ENCODE data around the gene EPHB1.
"Not testable (repeated sequence)": the region's sequence is repeated elsewhere in the genome, so short reads cannot be mapped to it uniquely, and the experiment has no call there.

The EPHB1 gene

GRCh38 chr3:135050536-135050935 is 255.5 kb downstream of the EPHB1 start:
- DNase-seq (ENCODE audit: low read depth) = no peak

- no peak for DNase-seq (ENCODE audit: low read depth)
These were observed 256.4 kb downstream of the EPHB1 start for GRCh38 chr3:135051409-135051973.

GRCh38 chr3:135055449-135055848 is 260.4 kb downstream of the EPHB1 start:
- no peak for DNase-seq (ENCODE audit: low read depth)

DNA sequence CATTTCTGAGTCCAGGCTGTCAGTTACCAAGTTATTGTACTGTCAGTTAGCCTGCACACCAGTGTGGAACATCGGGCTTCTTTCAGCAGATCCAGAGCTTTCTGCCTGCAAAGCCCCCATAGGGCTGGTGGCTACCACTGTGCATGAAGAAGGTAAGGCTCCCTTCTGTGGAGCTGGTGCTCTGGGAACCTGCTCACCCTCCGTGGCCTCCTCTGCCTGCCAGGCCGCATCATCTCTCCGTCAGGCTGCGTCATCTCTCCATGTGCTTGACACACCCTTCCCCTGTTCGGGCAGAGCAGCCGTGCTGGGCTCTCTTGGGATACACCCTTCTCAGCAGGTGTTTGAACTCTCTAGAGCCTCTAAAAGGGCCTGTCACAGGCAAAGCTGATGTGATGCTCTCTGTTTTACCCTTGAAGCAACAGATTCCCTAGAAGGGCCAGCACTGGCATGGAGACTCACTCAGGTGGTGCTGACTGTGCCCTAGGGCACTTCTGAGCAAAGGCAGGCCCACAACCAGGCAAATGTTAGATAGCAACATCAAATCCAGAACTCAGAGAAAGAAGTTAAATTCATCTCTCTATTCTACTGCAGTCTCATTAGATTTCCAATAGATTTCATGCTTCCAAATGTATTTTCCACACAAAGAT is 261.1 kb downstream of the EPHB1 start:
- DNase-seq (ENCODE audit: low read depth) = no peak

DNA sequence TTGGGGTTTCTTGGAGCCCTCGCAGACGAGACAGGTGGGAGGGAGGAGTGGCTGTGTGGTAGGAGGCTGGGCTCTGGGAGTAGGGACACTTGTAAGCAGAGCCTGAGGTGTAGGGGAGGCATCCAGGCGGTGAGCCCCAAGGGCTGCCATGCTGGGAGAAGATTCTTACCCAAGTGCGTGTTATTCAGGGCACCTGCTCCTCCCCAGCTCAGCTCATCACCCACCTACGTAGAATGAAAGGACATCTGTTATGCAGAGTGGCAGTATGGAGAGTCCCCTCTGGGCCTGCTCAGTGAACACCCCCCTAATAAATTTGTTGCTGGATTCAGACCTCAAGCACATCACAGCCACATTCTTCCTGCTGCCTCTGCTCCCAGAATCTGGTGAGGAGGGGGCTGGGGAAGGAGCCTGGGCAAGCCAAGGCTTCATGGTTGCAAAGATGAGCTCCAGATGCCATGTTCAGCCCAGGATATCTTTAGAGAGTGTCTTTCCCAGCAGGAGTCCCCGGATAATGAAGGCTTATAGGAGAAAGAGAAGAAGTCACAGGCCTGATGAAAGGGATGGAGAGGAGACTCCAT is 261.8 kb downstream of the EPHB1 start:
- DNase-seq (ENCODE audit: low read depth) = no peak

GRCh38 chr3:135057996-135058395 is 262.9 kb downstream of the EPHB1 start:
- no peak for DNase-seq (ENCODE audit: low read depth)

GRCh38 chr3:135059580-135059979 is 264.5 kb downstream of the EPHB1 start:
- DNase-seq (ENCODE audit: low read depth) = no peak

DNA sequence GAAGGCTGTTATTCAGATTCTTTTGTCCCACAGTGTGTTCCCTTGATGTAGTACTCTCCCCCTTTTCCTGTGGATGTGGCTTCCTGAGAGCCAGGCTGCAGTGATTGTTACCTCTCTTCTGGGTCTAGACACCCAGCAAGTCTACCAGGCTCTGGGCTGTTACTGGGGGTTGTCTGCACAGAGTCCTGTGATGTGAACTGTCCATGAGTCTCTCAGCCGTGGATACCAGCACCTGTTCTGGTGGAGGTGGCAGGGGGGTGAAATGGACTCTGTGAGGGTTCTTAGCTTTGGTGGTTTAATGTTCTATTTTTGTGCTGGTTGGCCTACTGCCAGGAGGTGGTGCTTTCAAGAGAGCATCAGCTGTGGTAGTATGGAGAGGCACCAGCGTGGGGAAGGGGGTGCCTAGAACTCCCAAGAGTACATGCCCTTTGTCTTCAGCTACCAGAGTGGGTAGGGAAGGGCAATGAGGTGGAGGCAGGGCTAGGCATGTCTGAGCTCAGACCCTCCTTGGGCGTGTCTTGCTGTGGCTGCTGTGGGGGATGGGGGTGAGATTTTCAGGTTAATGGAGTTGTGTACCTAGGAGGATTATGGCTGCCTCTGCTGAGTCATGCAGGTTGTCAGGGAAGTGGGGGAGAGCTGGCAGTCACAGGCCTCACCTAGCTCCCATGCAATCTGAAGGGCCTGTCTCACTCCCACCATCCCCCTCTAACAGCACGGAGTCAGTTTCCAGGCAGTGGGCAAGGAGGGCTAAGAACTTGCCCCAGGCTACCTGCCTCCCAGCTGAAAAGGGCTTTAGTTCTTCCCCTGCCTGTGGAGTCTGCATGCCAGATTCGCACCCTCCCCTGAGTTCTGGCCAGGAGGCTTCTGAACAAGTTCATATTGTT is 272.0 kb downstream of the EPHB1 start:
- DNase-seq (ENCODE audit: low read depth) = not testable (repeated sequence)

- DNase-seq (ENCODE audit: low read depth) = no peak
These were observed 273.0 kb downstream of the EPHB1 start for GRCh38 chr3:135068011-135068410.

- no peak for DNase-seq (ENCODE audit: low read depth)
These were observed 274.3 kb downstream of the EPHB1 start for GRCh38 chr3:135069406-135069805.

DNA sequence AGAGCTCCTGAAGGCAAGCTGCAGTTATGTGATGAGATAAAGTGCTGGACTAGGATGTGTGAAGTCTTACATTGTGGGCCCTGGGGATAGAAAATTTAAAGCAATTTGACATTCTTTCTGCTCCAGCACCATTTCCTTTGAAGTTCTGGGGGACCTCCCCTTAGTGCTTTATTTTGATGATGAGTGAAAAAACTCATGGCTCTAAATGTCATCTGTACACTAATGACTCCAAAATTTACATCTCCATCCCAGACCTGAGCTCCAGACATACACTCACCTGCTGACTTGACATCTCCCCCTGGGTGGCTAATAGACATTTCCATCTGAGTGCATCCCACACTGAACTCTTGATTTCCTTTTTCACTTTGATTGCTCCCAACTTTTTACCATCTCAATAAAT is 276.4 kb downstream of the EPHB1 start:
- DNase-seq (ENCODE audit: low read depth) = no peak

DNA sequence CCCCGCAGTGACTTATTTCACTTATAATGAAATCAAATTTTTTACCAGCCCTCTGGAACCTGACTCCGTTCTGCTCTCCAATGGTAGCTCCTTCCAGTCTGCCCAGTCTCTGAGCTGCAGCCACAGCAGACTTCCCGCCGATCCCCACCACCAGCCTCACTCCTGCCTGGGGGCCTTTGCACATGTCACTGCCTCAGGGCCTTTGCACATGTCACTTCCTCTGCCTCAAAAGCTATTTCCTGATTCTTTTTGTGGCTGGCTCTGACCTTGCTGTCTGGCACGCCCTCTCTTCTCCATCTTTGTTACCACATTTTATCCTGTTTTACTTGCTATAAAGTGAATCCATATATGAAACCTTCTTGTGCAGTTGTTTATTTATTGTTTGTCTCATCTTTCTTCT is 277.4 kb downstream of the EPHB1 start:
- no peak for DNase-seq (ENCODE audit: low read depth)

DNA sequence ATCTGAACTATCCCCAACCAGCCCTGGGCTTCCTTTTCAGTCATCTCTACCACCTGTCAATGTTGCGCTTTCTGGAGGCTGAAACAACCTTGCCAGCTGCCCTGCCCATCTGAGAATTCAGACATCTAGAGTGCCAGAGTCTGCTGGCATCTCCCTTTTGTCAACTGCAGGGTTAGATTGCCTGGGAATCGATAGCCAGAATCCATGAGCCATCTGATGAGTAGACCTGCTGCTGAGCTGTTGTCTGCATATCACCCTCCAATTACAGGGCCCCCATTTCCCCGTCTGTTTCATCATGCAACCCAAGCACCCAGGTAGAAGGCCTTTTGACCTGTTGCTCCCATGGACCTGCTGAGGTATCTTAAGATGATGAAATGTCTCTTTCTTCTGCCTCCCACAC is 280.1 kb downstream of the EPHB1 start:
- no peak for DNase-seq (ENCODE audit: low read depth)

DNA sequence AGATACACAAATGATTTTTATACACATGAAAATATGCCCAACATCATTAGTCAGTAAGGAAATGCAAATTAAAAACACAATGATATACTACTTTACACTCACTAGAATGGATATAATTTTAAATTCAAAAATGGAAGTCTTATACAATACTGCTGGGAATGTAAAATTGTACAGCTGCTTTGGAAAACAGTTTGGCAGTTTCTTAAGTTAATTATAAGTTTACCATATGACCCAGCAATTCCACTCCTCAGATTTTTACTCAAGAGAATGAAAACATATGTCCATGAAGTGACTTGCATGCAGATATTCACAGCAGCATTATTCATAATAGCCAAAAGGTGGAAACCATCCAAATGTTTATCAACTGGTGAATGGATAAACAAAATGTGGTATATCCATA is 281.3 kb downstream of the EPHB1 start:
- DNase-seq (ENCODE audit: low read depth) = no peak

GRCh38 chr3:135077186-135077585 is 282.1 kb downstream of the EPHB1 start:
- DNase-seq (ENCODE audit: low read depth) = no peak

GRCh38 chr3:135078283-135078682 is 283.2 kb downstream of the EPHB1 start:
- DNase-seq (ENCODE audit: low read depth) = no peak

GRCh38 chr3:135079095-135079494 is 284.0 kb downstream of the EPHB1 start:
- no peak for DNase-seq (ENCODE audit: low read depth)

GRCh38 chr3:135081451-135081850 is 286.4 kb downstream of the EPHB1 start:
- DNase-seq (ENCODE audit: low read depth) = no peak

GRCh38 chr3:135081856-135082434 is 286.9 kb downstream of the EPHB1 start:
- no peak for DNase-seq (ENCODE audit: low read depth)

DNA sequence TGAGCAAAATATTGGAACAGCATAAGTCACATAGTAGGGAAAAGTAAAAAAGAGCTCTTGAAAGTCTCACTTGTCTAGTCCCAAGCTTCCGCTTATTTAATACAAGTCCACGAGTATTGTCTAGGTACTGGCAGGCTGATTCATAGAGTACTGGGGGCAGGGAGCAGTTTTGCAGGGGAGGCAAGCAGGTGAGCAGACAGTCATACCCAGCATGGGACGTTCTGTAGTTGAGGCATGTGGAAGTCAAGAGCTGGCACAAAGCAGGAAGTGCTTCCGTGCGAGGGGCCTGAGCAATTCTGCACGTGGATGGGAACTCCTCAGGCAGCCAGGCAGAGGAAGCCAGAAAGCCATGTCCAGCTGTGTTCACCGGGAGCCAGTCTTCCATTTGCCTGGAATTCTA is 287.6 kb downstream of the EPHB1 start:
- no peak for DNase-seq (ENCODE audit: low read depth)

- no peak for DNase-seq (ENCODE audit: low read depth)
These were observed 288.1 kb downstream of the EPHB1 start for GRCh38 chr3:135083179-135083578.

GRCh38 chr3:135083756-135084155 is 288.7 kb downstream of the EPHB1 start:
- DNase-seq (ENCODE audit: low read depth) = no peak

- DNase-seq (ENCODE audit: low read depth) = peak; percentile 3
These were observed 289.3 kb downstream of the EPHB1 start for GRCh38 chr3:135084405-135084804.

Measured in GM04503 (cell line).